ENCODE results near the gene MTIF2. TPM values are rescaled to one million over a fixed set of nuclear protein-coding genes. Genes with fewer than 3 reads are reported as not detected.
A peak's percentile ranks its signal among the peaks of the same experiment; 100 is the strongest.

The MTIF2 gene
- total RNA-seq: 24.6 and 24.7 TPM in 2 replicates
- long read RNA-seq, transcript MTIF2-201 (16 exons, 2,528 nt): major isoform, 20 of 186 reads
- long read RNA-seq, partial matches to known transcripts: 135 of 186 reads
- long read RNA-seq, other reads (novel, unspliced or antisense): 30 of 186 reads

- peaks cover 21% of the 10 kb centered on the region for H3K4me1 Mint-ChIP-seq (ENCODE audit: unreplicated experiment)
- peaks cover 6% of the 10 kb centered on the region for H3K36me3 Mint-ChIP-seq (ENCODE audit: unreplicated experiment)
- TF ChIP-seq CTCF (IDR thresholded peaks at IDR 0.05): peak; percentile 12
- H3K9me3 Mint-ChIP-seq (ENCODE audit: unreplicated experiment): no peaks in the 10 kb centered on the region
- H3K4me3 Mint-ChIP-seq (ENCODE audit: unreplicated experiment): peak within 1 kb of the TSS; percentile 94
- H3K27me3 Mint-ChIP-seq (ENCODE audit: unreplicated experiment): no peaks in the 10 kb centered on the region
- DNase-seq (ENCODE audit: extremely low spot score, unreplicated experiment): peak; percentile 97
- peak within 1 kb of the TSS; percentile 97 for H3K27ac Mint-ChIP-seq (ENCODE audit: unreplicated experiment)
These were observed at the start of gene MTIF2 for GRCh38 chr2:55268907-55269644. MTIF2 (minus strand) TSS chr2:55269231; CDS start chr2:55263858, 5,373 bp downstream.

GRCh38 chr2:55314985-55315384 lies 46.0 kb upstream of the MTIF2 start:
- TF ChIP-seq CTCF (IDR thresholded peaks at IDR 0.05): no peak
- peaks cover 1% of the 10 kb centered on the region for H3K4me1 Mint-ChIP-seq (ENCODE audit: unreplicated experiment)
- DNase-seq (ENCODE audit: extremely low spot score, unreplicated experiment): no peak
- H3K4me3 Mint-ChIP-seq (ENCODE audit: unreplicated experiment): no peak overlapping the region
- H3K9me3 Mint-ChIP-seq (ENCODE audit: unreplicated experiment): no peaks in the 10 kb centered on the region
- H3K27me3 Mint-ChIP-seq (ENCODE audit: unreplicated experiment): no peaks in the 10 kb centered on the region
- no peak overlapping the region for H3K27ac Mint-ChIP-seq (ENCODE audit: unreplicated experiment)
- peaks cover 35% of the 10 kb centered on the region for H3K36me3 Mint-ChIP-seq (ENCODE audit: unreplicated experiment)

GRCh38 chr2:55311444-55311870 lies 42.4 kb upstream of the MTIF2 start:
- Mint-ChIP-seq H3K4me1 (ENCODE audit: unreplicated experiment) (peaks cover 6% of the 10 kb centered on the region), H3K27me3 (ENCODE audit: unreplicated experiment) (no peaks in the 10 kb centered on the region), H3K4me3 (ENCODE audit: unreplicated experiment) (no peak overlapping the region), H3K27ac (ENCODE audit: unreplicated experiment) (no peak overlapping the region), H3K9me3 (ENCODE audit: unreplicated experiment) (no peaks in the 10 kb centered on the region), H3K36me3 (ENCODE audit: unreplicated experiment) (peaks cover 39% of the 10 kb centered on the region)
- no peak for DNase-seq (ENCODE audit: extremely low spot score, unreplicated experiment)
- no peak for TF ChIP-seq CTCF (IDR thresholded peaks at IDR 0.05)

- H3K4me3 Mint-ChIP-seq (ENCODE audit: unreplicated experiment): no peak overlapping the region
- no peak for TF ChIP-seq CTCF (IDR thresholded peaks at IDR 0.05)
- H3K27me3 Mint-ChIP-seq (ENCODE audit: unreplicated experiment): no peaks in the 10 kb centered on the region
- DNase-seq (ENCODE audit: extremely low spot score, unreplicated experiment): no peak
- H3K27ac Mint-ChIP-seq (ENCODE audit: unreplicated experiment): no peak overlapping the region
- no peaks in the 10 kb centered on the region for H3K9me3 Mint-ChIP-seq (ENCODE audit: unreplicated experiment)
- H3K4me1 Mint-ChIP-seq (ENCODE audit: unreplicated experiment): peaks cover 6% of the 10 kb centered on the region
- H3K36me3 Mint-ChIP-seq (ENCODE audit: unreplicated experiment): peaks cover 33% of the 10 kb centered on the region
These were observed 40.4 kb upstream of the MTIF2 start for GRCh38 chr2:55309446-55309845.

GRCh38 chr2:55302241-55302640 lies 33.2 kb upstream of the MTIF2 start:
- no peak overlapping the region for H3K4me3 Mint-ChIP-seq (ENCODE audit: unreplicated experiment)
- no peak overlapping the region for H3K27ac Mint-ChIP-seq (ENCODE audit: unreplicated experiment)
- no peaks in the 10 kb centered on the region for H3K4me1 Mint-ChIP-seq (ENCODE audit: unreplicated experiment)
- no peaks in the 10 kb centered on the region for H3K9me3 Mint-ChIP-seq (ENCODE audit: unreplicated experiment)
- TF ChIP-seq CTCF (IDR thresholded peaks at IDR 0.05): no peak
- H3K27me3 Mint-ChIP-seq (ENCODE audit: unreplicated experiment): no peaks in the 10 kb centered on the region
- H3K36me3 Mint-ChIP-seq (ENCODE audit: unreplicated experiment): peaks cover 23% of the 10 kb centered on the region
- DNase-seq (ENCODE audit: extremely low spot score, unreplicated experiment): no peak

Data from osteocyte (in vitro differentiated cells).